Natural killer cell treated with Interleukin-12 subunit alpha and Interleukin-12 subunit beta and Interleukin-15 and Interleukin-18, amount 100 ng/mL, for 72 hours (primary cell): ENCODE measurements around the gene GSTA4. TPM values are rescaled to one million over a fixed set of nuclear protein-coding genes. Genes with fewer than 3 reads are reported as not detected.
A peak's percentile ranks its signal among the peaks of the same experiment; 100 is the strongest.
"Not testable (repeated sequence)": the region's sequence is repeated elsewhere in the genome, so short reads cannot be mapped to it uniquely, and the experiment has no call there.

Experiments
- ATAC-seq, 2 donors: fragments of 150-1000 bp; cut with Tn5 transposase in 1 of 2; sonication (Bioruptor Pico), chemical (Tn5 transposase) in 1 of 2; 2 replicates each; pipeline ENCODE4 v1.10.0; 2021
- DNase-seq: peaks from one replicate; pipeline ENCODE4 v3.0.0; 2022; ENCODE audit warnings: low spot score
- H3K27ac Mint-ChIP-seq, 2 donors: 1 replicate in 1 of 2; 2 replicates in 1 of 2; pipeline ENCODE4 v1.8.0; 2022; ENCODE audit warnings: mixed read lengths in 2 of 2, mild to moderate bottlenecking in 1 of 2, moderate library complexity in 1 of 2
- H3K27me3 Mint-ChIP-seq, 2 donors: 1 replicate in 1 of 2; 2 replicates in 1 of 2; pipeline ENCODE4 v1.8.0; 2022; ENCODE audit warnings: mixed read lengths in 2 of 2
- H3K36me3 Mint-ChIP-seq: one replicate; pipeline ENCODE4 v1.8.0; 2022; ENCODE audit warnings: mixed read lengths
- H3K4me1 Mint-ChIP-seq, 2 donors: 1 replicate in 1 of 2; 2 replicates in 1 of 2; pipeline ENCODE4 v1.8.0; 2022; ENCODE audit warnings: low read depth in 2 of 2, mixed read lengths in 2 of 2, mild to moderate bottlenecking in 1 of 2
- H3K4me3 Mint-ChIP-seq: one replicate; pipeline ENCODE4 v1.8.0; 2022; ENCODE audit warnings: mixed read lengths
- H3K9me3 Mint-ChIP-seq: 2 replicates; pipeline ENCODE4 v1.8.0; 2022; ENCODE audit warnings: mixed read lengths
- total RNA-seq, 2 donors: library from RNA; stranded (reverse); gene quantifications; one replicate each; pipeline ENCODE4 v1.2.3, GENCODE V29; 2022

Gene GSTA4
- total RNA-seq = 1 to 10 TPM in 1 of 2 donors, under 1 TPM in 1; 0.89 to 1.5 TPM

- ATAC-seq = peak; percentile 100
- peak within 1 kb of the TSS; percentile 94 for H3K4me3 Mint-ChIP-seq
- peak within 1 kb of the TSS; percentile 95 to 99 for H3K27ac Mint-ChIP-seq
- not testable (repeated sequence) for H3K36me3 Mint-ChIP-seq, H3K27me3 Mint-ChIP-seq, H3K9me3 Mint-ChIP-seq
- peaks cover 27 to 34% of the 10 kb centered on the region in 2 donors for H3K4me1 Mint-ChIP-seq
- peak; percentile 95 for DNase-seq
These were observed at the start of gene GSTA4 for GRCh38 chr6:52995089-52995912. TSS of gene GSTA4 (minus strand) at chr6:52995284. CDS start at chr6:52994243, 1,041 bp downstream.

- Mint-ChIP-seq H3K27me3 (no peaks in the 10 kb centered on the region), H3K4me1 (peaks cover 26 to 28% of the 10 kb centered on the region in 2 donors), H3K27ac (no peak overlapping the region), H3K4me3 (no peak overlapping the region), H3K36me3 (peaks cover 17% of the 10 kb centered on the region), H3K9me3 (no peaks in the 10 kb centered on the region)
- no peak for DNase-seq
- no peak for ATAC-seq
These were observed 49.5 kb upstream of the GSTA4 start for GRCh38 chr6:53044572-53044971.

- peaks cover 22% of the 10 kb centered on the region for H3K36me3 Mint-ChIP-seq
- DNase-seq (no peak), ATAC-seq (no peak)
- no peaks in the 10 kb centered on the region for H3K9me3 Mint-ChIP-seq
- H3K27me3 Mint-ChIP-seq = no peaks in the 10 kb centered on the region
- H3K4me1 Mint-ChIP-seq = peaks cover 21 to 23% of the 10 kb centered on the region in 2 donors
- no peak overlapping the region for H3K4me3 Mint-ChIP-seq
- H3K27ac Mint-ChIP-seq = no peak overlapping the region
These were observed 49.0 kb upstream of the GSTA4 start for GRCh38 chr6:53044071-53044470.

GRCh38 chr6:53043581-53043980 lies 48.5 kb upstream of the GSTA4 start:
- peaks cover 22% of the 10 kb centered on the region for H3K36me3 Mint-ChIP-seq
- no peak overlapping the region for H3K27ac Mint-ChIP-seq
- no peak overlapping the region for H3K4me3 Mint-ChIP-seq
- DNase-seq = no peak
- peaks cover 17 to 18% of the 10 kb centered on the region in 2 donors for H3K4me1 Mint-ChIP-seq
- ATAC-seq = no peak
- no peaks in the 10 kb centered on the region for H3K27me3 Mint-ChIP-seq
- no peaks in the 10 kb centered on the region for H3K9me3 Mint-ChIP-seq

- ATAC-seq (no peak), DNase-seq (no peak)
- H3K4me1 Mint-ChIP-seq = peaks cover 5 to 6% of the 10 kb centered on the region in 2 donors
- peaks cover 22% of the 10 kb centered on the region for H3K36me3 Mint-ChIP-seq
- H3K4me3 Mint-ChIP-seq = no peak overlapping the region
- H3K27ac Mint-ChIP-seq = no peak overlapping the region
- no peaks in the 10 kb centered on the region for H3K9me3 Mint-ChIP-seq
- no peaks in the 10 kb centered on the region for H3K27me3 Mint-ChIP-seq
These were observed 47.0 kb upstream of the GSTA4 start for GRCh38 chr6:53042112-53042511.

- DNase-seq (no peak), ATAC-seq (no peak)
- Mint-ChIP-seq H3K27me3 (no peaks in the 10 kb centered on the region), H3K27ac (no peak overlapping the region), H3K9me3 (no peaks in the 10 kb centered on the region), H3K4me3 (no peak overlapping the region), H3K4me1 (no peaks in the 10 kb centered on the region), H3K36me3 (peaks cover 27% of the 10 kb centered on the region)
These were observed 46.3 kb upstream of the GSTA4 start for GRCh38 chr6:53041356-53041755.

GRCh38 chr6:53038596-53038995 lies 43.5 kb upstream of the GSTA4 start:
- Mint-ChIP-seq H3K27ac (no peak overlapping the region), H3K27me3 (no peaks in the 10 kb centered on the region), H3K4me3 (no peak overlapping the region), H3K4me1 (no peaks in the 10 kb centered on the region), H3K9me3 (no peaks in the 10 kb centered on the region), H3K36me3 (peaks cover 33% of the 10 kb centered on the region)
- ATAC-seq (no peak), DNase-seq (no peak)

- no peaks in the 10 kb centered on the region for H3K9me3 Mint-ChIP-seq
- no peak overlapping the region for H3K27ac Mint-ChIP-seq
- H3K4me1 Mint-ChIP-seq = peaks cover 3% of the 10 kb centered on the region in 2 donors
- H3K27me3 Mint-ChIP-seq = no peaks in the 10 kb centered on the region
- no peak overlapping the region for H3K4me3 Mint-ChIP-seq
- ATAC-seq (no peak), DNase-seq (no peak)
- H3K36me3 Mint-ChIP-seq = peaks cover 33% of the 10 kb centered on the region
These were observed 43.1 kb upstream of the GSTA4 start for GRCh38 chr6:53038141-53038540.

GRCh38 chr6:53035549-53036213 lies 40.6 kb upstream of the GSTA4 start:
- Mint-ChIP-seq H3K4me1 (peaks cover 5 to 7% of the 10 kb centered on the region in 2 donors), H3K9me3 (no peaks in the 10 kb centered on the region), H3K27me3 (no peaks in the 10 kb centered on the region), H3K27ac (no peak overlapping the region), H3K4me3 (no peak overlapping the region), H3K36me3 (peaks cover 28% of the 10 kb centered on the region)
- no peak for DNase-seq
- no peak for ATAC-seq

- DNase-seq (no peak), ATAC-seq (no peak)
- no peaks in the 10 kb centered on the region for H3K27me3 Mint-ChIP-seq
- no peaks in the 10 kb centered on the region for H3K9me3 Mint-ChIP-seq
- no peak overlapping the region for H3K4me3 Mint-ChIP-seq
- peaks cover 11% of the 10 kb centered on the region for H3K36me3 Mint-ChIP-seq
- H3K27ac Mint-ChIP-seq = no peak overlapping the region
- H3K4me1 Mint-ChIP-seq = peaks cover 5 to 7% of the 10 kb centered on the region in 2 donors
These were observed 38.7 kb upstream of the GSTA4 start for GRCh38 chr6:53033764-53034163.

- H3K4me3 Mint-ChIP-seq = no peak overlapping the region
These were observed 37.8 kb upstream of the GSTA4 start for GRCh38 chr6:53032849-53033248.

GRCh38 chr6:53031281-53031680 lies 36.2 kb upstream of the GSTA4 start:
- no peak for DNase-seq
- Mint-ChIP-seq H3K36me3 (peaks cover 11% of the 10 kb centered on the region), H3K4me1 (peaks cover 5 to 7% of the 10 kb centered on the region in 2 donors), H3K27me3 (no peaks in the 10 kb centered on the region), H3K27ac (no peak overlapping the region), H3K9me3 (no peaks in the 10 kb centered on the region), H3K4me3 (no peak overlapping the region)
- no peak for ATAC-seq

More at GRCh38 chr6:53032849-53033248, 37.8 kb upstream of the GSTA4 start:
- no peaks in the 10 kb centered on the region for H3K27me3 Mint-ChIP-seq
- H3K4me1 Mint-ChIP-seq = peaks cover 5 to 7% of the 10 kb centered on the region in 2 donors
- DNase-seq (no peak), ATAC-seq (no peak)
- peaks cover 15% of the 10 kb centered on the region for H3K36me3 Mint-ChIP-seq
- no peak overlapping the region for H3K27ac Mint-ChIP-seq
- no peaks in the 10 kb centered on the region for H3K9me3 Mint-ChIP-seq

GRCh38 chr6:53029761-53030160 lies 34.7 kb upstream of the GSTA4 start:
- DNase-seq (no peak), ATAC-seq (no peak)
- Mint-ChIP-seq H3K4me3 (no peak overlapping the region), H3K4me1 (peaks cover 5 to 7% of the 10 kb centered on the region in 2 donors), H3K36me3 (peaks cover 5% of the 10 kb centered on the region), H3K27me3 (no peaks in the 10 kb centered on the region), H3K27ac (no peak overlapping the region), H3K9me3 (no peaks in the 10 kb centered on the region)

GRCh38 chr6:53029257-53029656 lies 34.2 kb upstream of the GSTA4 start:
- Mint-ChIP-seq H3K4me3 (no peak overlapping the region), H3K4me1 (peaks cover 5 to 7% of the 10 kb centered on the region in 2 donors), H3K27me3 (no peaks in the 10 kb centered on the region), H3K27ac (no peak overlapping the region), H3K36me3 (peaks cover 4% of the 10 kb centered on the region), H3K9me3 (no peaks in the 10 kb centered on the region)
- peak in 1 of 2 donors; percentile 63 for ATAC-seq
- no peak for DNase-seq
